Stimulated activated CD8-positive, alpha-beta memory T cell treated with anti-CD3 and anti-CD28 coated beads, Interleukin-12 subunit alpha, Interleukin-12 subunit beta, amount 100 ng/mL, for 24 hours (primary cell): ENCODE results near the gene DIS3.
"Not testable (repeated sequence)": the region's sequence is repeated elsewhere in the genome, so short reads cannot be mapped to it uniquely, and the experiment has no call there.

Experiments
- DNase-seq: peaks from one replicate; pipeline ENCODE4 v3.0.0-alpha.2; 2020; ENCODE audit errors: extremely low read depth

DIS3 gene, protein sequence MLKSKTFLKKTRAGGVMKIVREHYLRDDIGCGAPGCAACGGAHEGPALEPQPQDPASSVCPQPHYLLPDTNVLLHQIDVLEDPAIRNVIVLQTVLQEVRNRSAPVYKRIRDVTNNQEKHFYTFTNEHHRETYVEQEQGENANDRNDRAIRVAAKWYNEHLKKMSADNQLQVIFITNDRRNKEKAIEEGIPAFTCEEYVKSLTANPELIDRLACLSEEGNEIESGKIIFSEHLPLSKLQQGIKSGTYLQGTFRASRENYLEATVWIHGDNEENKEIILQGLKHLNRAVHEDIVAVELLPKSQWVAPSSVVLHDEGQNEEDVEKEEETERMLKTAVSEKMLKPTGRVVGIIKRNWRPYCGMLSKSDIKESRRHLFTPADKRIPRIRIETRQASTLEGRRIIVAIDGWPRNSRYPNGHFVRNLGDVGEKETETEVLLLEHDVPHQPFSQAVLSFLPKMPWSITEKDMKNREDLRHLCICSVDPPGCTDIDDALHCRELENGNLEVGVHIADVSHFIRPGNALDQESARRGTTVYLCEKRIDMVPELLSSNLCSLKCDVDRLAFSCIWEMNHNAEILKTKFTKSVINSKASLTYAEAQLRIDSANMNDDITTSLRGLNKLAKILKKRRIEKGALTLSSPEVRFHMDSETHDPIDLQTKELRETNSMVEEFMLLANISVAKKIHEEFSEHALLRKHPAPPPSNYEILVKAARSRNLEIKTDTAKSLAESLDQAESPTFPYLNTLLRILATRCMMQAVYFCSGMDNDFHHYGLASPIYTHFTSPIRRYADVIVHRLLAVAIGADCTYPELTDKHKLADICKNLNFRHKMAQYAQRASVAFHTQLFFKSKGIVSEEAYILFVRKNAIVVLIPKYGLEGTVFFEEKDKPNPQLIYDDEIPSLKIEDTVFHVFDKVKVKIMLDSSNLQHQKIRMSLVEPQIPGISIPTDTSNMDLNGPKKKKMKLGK

DNA sequence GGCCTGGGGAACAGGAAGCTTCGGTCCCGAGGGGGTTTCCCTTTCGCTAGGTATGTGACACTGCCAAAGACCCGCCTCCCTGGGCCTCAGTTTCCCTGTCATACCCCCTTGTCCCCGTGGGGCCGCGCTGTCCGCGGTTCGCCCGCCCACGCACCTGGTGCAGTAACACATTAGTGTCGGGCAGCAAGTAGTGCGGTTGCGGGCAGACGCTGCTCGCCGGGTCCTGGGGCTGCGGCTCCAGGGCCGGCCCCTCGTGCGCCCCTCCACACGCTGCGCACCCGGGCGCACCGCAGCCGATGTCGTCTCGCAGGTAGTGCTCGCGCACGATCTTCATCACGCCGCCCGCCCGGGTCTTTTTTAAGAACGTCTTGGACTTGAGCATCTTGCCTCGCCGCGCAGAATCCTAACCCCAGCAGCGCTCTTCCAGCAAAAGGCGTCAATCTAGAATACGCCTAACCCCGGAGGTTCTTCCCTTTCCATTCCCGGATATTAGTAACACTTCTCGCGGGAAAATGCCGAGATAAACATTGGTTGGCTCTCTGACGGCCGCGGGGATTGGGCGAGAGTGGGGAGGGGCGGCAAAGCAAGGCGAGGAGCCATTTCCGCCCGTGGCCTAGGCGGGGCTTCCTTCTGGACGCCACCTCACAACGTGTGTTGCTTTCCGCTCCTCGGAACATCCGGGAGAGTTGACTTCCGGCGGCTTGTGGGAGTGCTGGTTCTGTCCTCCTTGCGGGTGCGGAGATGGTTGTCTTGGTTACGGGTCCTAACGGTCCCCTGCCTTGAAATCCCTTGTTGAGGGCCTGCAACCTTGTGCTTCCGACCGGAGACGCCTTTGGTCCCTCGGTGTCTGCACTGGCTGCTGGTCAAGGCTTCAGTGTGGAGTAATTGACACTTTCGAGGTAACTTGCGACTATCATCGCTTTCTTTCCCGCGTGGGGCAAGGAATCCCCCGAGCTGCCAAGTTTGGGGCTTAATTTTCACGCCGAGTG lies at the start of gene DIS3, which contains the start of gene PIBF1:
TSS of gene DIS3 (minus strand) at position 450 of the 989 bp plus-strand sequence. CDS start at position 382, 68 bp downstream.
TSS of gene PIBF1 (plus strand) at position 683 of the 989 bp plus-strand sequence. CDS start 1,337 bp downstream, outside the sequence.
- peak; percentile 97 for DNase-seq

DNA sequence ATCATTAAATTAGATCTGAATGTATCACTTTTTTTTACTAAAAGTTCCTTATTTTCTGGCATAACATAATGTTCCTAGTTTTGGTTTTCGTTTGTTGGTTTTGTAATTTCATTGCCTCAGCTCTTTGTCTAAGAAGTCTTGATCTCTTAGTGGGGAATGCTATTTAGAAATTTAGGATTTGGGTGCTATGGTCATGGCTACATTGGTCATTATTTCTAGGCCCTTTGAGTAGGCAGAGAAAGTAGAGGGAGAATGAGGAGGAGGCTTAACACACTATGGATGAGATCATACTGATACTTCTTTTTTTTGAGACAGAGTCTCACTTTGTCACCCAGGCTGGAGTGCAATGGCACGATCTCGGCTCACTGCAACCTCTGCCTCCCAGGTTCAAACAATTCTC lies 42.0 kb upstream of the DIS3 start:
- DNase-seq, result no peak

DNA sequence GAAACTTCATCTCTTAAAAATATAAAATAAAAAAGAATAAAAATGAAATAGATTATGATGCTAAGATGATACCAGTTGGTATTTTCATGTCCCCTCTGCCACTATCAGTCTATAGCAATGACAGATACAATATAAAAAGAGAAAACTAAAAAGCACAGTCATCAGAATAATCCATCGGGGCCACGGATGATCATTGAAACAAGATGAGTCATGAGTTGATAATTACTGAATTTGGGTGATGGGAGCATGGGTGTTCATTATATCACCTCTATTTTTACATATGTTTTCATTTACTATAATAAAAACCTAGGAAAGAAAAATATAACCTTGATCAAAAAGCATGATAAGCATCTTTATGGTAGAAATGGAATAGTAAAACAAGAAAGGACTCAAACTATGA lies 41.4 kb upstream of the DIS3 start:
- no peak for DNase-seq

DNA sequence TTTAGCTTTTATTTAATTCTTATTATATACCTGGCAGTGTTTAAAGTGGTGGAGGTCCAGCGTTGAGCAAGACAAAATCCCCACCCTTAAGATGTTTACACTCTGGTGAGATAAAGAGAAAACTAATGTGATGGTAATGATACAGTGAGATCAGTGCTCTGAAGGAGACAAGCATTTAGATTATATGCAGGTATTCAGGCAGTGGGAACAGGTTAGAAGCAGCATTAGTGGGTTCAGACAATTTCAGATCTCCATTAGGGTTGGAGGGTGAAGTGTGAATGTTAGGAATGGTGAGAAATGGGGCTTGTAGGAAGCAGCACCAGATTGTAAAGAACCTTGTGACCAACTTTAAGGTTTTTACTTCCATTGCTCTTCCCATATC lies 39.2 kb upstream of the DIS3 start:
- DNase-seq, result no peak

DNA sequence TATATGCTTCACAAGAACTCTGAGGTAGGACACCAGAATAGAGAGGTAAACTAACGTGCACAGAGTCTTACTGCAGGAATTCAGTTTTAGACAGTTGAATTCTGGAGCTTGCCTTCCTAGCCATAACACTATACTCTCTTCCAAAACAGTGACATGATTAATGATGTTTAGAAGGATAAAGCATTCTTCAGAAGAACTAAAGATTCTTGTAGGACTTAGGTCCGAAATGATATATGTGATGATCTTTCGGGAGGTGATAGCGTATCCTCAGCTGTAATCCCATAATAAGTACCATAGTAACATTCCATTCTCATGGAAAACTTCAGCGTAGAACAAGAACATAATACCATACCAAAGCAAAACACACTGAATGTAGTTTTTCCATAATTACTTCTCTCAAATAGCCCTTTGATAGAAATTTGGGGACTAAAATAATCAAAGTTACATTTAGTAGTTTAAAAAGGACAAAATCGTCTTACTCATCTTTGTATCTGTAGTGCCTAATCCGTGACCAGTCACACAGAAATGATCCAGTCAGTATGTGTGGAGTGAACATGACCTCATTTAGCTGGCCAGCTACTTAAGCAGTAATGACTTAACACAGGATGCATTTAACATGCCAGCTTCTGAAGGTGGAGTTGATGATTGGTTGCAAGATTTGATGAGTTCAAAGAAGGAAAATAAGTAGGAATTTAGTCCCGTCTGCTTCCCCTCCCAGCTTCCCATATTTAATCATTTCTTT lies 38.6 kb upstream of the DIS3 start:
- no peak for DNase-seq

DNA sequence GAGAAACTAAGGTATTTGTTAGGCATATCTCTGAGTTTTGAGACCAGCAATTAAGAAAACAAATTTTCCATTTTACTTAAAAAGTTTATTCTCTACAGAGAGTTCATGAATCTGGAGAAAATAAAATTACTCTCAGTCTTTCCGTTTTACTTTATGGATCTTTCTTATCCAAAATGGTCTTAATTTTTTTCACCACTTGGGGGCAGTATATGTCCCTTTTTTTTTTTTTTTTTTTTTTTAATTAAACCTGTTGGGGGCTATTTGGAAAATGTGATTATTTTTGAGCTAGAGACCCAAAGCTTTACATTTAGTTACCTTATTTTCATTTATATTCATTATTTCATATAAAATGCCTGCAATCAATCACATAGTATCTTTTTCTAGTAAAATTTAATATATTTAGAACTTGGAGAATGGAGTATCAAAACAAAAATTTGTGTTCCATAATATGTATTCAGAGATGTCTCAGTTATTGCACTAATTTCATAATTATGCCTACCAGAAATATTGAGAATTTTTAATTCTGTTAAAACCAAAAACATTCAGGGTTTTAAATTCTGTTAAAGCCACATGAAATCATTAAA lies 27.3 kb upstream of the DIS3 start:
- no peak for DNase-seq

DNA sequence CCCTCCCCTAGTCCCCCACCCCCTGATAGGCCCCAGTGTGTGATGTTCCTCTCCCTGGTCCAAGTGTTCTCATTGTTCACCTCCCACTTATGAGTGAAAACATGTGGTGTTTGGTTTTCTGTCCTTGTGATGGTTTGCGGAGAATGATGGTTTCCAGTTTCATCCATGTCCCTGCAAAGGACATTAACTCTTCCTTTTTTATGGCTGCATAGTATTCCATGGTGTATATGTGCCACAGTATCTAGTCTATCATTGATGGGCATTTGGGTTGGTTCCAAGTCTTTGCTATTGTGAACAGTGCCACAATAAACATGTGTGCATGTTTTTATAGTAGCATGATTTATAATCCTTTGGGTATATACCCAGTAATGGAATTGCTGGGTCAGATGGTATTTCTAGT lies 24.8 kb upstream of the DIS3 start:
- not testable (repeated sequence) for DNase-seq

DNA sequence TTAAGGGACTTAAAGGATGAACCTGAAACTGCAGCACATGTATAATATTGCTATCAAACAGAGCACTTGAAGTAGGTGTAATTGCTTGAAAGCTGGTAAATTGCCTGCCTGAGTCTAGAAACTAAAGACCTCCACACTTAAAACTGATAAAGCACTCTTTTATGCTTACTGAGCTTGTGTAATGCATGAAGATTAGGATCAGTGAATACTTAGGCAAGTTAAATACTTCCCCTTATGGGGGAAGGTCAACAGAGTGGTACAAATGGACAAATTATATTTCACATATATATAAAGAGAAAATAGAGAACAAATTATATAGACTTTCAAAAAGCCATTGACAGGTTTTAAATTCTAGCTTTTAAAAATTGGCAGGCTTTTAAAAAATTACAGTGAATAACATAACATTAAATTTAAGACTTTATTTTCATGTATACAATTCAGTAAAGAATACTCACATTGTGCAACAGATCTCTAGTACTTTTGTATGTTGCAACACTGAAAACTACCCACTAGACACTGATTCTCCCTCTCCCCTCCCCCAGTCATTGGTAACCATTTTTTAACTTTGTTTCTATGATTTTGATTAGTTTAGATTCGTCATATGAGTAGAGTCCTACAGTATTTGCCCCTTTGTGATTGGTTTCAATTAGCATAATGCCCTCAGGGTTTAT lies 24.1 kb upstream of the DIS3 start:
- DNase-seq, result no peak

DNA sequence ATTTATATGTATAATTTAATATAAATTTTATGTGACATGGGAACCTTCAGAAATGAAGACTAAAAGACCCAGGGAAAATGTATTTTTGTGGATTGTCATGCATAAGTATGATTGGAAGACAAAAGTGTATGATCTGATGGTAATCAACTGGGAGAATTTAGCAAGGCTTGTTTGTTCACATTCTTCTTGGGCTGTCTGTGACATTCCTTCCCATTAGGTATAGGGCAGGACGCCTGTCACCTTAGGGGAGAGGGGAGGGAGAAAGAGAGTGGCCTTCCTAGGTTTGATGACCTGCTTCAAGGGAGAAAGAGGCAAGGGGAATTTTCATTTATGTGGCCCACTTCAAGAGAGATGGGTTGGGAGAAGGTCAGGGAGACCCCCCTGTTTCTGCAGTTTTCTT lies 22.6 kb upstream of the DIS3 start:
- DNase-seq, result no peak

DNA sequence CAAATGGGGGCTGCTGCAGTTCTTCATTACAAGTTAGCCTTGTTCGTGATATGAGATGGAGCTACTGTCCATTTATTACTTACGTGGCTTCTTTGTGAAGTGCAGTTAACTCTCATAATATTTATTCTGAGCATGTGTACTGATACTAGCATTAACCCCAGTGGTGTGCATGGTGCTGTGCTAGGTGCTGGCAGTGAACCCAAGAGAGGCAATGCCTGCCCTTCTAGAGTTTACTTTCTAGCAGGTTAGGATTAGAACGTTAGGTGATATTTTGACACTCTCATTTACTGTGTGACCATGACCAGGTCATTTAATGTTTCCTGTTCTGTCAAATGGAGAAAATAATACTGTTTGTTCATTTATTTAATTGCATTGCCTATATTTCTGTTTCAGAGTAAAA lies 17.1 kb upstream of the DIS3 start:
- no peak for DNase-seq

DNA sequence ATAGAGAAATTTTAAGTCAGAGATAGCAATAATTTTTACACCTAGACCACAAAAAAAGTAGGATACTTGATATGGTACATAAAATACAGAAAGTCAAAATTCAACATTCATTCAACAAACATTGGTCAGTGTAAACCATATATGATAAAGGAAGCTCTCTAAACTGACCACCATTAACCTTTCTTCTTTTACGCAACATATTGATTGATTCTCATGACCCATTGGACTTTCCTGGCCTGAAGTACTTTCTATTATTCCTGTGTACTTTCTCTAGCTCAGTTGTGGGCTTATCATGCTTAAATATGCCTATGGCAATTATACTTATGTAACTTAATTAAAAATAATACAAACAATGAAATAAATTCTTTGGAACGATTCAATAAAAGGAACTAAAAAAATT lies 10.9 kb upstream of the DIS3 start:
- no peak for DNase-seq

DNA sequence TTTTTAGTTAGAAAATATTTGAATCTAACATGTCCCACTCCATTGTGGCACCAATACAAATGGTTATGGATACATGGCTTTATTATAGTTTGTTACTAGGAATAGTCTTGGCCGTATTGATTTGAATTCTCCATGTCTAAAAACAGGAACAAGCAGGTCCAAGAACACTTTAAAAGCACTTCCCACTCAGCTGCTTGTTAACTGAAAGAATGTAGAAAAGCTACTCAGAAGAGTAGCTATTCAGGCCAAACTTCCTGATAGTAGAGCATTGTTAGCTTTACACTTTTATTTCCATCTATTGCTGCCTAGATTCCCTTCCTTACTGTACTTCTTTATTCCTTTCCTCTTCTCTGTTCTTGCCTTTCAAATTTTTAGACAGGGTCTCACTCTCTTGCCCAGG lies 7.1 kb upstream of the DIS3 start:
- DNase-seq, result no peak

DNA sequence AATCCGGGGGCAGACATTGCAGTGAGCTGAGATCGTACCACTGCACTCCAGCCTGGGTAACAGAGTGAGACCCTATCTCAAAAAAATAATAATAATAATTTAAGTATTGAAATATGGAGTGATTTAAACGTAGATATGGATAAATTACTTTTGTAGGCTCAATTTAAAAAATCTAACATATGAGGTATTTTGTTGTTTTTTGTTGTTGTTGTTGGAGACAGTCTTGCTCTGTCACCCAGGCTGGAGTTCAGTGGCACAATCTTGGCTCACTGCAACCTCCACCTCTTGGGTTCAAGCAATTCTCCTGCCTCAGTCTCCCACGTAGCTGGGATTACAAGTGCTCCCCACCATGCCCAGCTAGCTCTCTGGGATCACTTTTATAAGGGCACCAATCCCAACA lies 3.0 kb upstream of the DIS3 start:
- DNase-seq, result not testable (repeated sequence)

DNA sequence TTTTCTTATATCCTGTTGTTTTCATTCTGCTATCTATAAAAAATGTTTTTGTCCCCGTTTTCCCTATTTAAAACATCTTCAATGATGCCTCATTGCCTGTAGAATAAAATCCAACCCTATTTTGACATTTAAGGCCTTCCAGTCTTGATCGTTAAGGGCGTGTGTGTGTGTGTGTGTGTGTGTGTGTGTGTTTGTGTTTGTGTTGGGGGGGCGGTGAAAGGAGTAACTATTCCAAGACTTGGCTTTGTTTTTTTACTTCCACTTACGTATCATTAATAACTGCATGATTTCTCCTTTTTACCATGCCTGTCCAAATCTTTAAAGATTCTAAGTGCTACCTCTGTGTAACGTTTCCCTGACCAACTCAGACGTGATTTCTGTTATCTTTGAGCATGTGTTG lies 1.0 kb upstream of the DIS3 start:
- no peak for DNase-seq

DNA sequence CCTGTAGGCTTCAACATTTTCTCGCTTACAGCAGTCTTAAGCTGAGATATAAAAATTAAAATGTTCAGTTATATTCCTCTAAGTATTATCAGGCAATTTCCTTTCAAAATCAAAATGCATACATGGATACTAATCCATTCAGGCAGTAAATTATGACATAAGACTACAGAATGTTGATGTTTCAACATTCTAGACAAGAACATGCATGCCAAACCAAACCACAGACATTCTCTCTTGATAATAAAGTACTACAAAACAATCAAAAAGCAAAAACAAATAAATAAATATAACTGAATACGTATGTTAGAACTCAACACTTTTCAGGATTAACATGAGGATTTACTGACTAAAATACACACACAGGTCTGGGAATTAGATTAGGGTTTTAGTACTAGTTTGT lies 7.7 kb downstream of the DIS3 start:
- DNase-seq, result no peak

DNA sequence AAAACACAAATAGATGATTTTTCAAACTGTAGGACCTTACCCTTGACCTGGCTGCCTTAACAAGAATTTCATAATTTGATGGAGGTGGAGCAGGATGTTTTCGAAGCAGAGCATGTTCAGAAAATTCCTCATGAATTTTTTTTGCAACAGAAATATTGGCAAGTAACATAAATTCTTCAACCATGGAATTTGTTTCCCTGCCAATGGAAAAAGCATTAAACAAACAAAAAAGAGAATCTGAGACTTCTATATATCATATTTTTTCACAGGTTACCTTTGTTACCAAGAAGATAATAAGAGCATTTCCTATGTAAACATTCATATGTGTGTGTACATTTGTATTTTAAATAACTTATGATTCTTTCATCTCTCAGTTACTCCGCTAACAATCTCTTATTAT lies 18.3 kb downstream of the DIS3 start:
- DNase-seq, result no peak

DNA sequence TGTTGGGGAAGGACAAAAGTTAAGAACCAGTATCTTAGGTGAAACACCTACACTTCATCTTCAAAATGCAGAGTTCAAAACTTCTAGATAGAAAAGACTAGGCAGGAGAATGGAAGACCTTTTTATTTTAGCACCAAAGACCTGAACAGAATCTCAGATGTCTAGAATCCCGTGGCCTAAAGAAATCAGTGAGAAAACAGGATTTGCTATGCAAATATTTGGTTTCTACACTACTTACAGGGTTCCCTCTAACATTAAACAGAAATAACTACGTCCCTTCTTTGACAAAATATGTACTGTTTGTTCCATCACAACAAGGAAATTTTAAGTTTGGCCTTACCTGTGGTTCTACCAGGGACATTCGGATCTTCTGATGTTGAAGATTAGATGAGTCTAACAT lies 21.5 kb downstream of the DIS3 start:
- DNase-seq, result no peak

DNA sequence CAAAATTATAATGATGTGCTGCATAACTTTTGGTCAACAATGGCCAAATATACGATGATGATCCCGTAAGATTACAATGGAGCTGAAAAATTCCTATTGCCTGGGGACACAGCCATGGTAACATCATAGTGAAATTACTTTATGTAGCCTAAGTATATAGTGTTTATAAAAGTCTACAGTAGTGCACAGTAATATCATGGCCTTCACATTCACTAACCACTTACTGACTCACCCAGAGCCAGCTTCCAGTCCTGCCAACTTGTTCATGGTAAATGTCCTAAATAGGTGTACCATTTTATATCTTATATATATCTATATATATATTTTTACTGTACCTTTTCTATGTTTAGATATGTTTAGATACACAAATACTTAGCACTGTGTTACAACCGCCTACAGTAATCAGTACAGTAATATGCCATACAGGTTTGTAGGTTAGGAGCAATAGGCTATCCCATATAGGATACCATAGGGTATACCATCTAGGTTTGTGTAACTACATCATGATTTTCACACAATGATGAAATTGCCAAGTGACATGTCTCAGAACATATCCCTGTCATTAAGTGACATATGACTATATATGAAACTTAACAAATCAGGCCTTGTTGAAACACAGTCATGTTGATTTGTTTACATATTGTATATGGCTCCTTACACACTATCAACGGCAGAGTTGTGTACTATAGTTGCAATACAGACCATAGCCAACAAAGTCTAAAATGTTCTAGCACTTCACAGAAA lies 23.7 kb downstream of the DIS3 start:
- DNase-seq, result no peak

DNA sequence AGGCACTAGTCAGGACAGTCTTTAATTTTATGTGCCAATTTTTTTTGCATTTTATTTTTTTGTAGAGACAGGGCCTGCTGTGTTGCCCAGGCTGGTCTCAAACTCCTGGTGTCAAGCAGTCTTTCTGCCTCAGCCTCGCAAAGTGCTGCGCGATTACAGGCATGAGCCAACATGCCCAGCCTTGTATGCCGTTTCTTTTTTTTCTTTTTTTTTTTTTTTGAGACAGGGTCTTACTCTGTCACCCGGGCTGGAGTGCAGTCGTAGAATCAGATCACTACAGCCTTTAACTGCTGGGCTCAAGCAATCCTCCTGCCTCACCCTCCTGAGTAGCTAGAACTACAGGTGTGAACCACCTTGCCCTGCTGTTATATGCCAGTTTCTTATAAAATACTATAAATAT lies 27.6 kb downstream of the DIS3 start:
- no peak for DNase-seq
